Prostate gland (tissue), 2 donors: Measurements from ENCODE around the gene NLRC3.

ENCODE experiments used
- POLR2A ChIP-seq: fragments of 450-650 bp; IDR thresholded peaks from one replicate; pipeline ENCODE4 v1.6.1; 2016; ENCODE audit warnings: antibody characterized with exemption, mild to moderate bottlenecking
- TF ChIP-seq, protein P1 (sequence below), 4 experiments: fragments of 200-600 bp in 2 of 4; fragments of 450-650 bp in 2 of 4; sonication (generic) in 2 of 4; IDR thresholded peaks; 1 replicate in 3 of 4; 2 replicates in 1 of 4; pipeline ENCODE4 v1.5.1; 2016 to 2019; ENCODE audit warnings: antibody characterized with exemption in 4 of 4, mild to moderate bottlenecking in 2 of 4, moderate library complexity in 2 of 4

DNA sequence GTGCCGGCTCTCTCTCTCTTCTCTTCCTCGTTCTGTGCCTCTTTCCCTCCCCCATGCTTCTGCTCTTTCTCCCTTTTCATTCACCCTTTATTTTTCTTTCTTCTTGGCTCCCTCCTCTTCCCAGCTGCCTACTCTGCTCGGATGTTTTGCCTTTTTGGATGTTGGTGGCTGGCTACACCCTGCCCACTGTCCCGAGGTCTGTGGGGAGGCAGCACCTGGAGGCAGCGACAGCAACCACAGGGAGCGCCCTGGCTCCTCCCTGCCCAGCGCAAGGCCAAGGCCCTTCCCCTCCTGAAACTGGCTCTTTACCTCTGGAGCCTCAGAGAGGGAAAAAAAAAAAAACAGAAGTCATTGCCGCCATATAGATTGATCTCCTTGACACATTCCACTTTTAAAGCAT is 56.4 kb downstream of the NLRC3 start:
- TF ChIP-seq, protein P1, sequence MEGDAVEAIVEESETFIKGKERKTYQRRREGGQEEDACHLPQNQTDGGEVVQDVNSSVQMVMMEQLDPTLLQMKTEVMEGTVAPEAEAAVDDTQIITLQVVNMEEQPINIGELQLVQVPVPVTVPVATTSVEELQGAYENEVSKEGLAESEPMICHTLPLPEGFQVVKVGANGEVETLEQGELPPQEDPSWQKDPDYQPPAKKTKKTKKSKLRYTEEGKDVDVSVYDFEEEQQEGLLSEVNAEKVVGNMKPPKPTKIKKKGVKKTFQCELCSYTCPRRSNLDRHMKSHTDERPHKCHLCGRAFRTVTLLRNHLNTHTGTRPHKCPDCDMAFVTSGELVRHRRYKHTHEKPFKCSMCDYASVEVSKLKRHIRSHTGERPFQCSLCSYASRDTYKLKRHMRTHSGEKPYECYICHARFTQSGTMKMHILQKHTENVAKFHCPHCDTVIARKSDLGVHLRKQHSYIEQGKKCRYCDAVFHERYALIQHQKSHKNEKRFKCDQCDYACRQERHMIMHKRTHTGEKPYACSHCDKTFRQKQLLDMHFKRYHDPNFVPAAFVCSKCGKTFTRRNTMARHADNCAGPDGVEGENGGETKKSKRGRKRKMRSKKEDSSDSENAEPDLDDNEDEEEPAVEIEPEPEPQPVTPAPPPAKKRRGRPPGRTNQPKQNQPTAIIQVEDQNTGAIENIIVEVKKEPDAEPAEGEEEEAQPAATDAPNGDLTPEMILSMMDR (IDR thresholded peaks at IDR 0.05) = no peak
- TF ChIP-seq POLR2A = no peak
